ENCODE results near the gene NUMA1.

The NUMA1 gene

GRCh38 chr11:72091292-72091691 lies 10.9 kb upstream of the NUMA1 start:
- no peak overlapping the region for H3K4me3 ChIP-seq (replicated peaks; ENCODE audit: low read depth, low read length)
- peak; percentile 81 for TF ChIP-seq CTCF (IDR thresholded peaks at IDR 0.05; ENCODE audit: low read depth, low read length, missing control alignments)
- no peak for DNase-seq (ENCODE audit: extremely low read depth, low read depth)

GRCh38 chr11:72088076-72088808 lies 7.9 kb upstream of the NUMA1 start:
- no peak for TF ChIP-seq CTCF (IDR thresholded peaks at IDR 0.05; ENCODE audit: low read depth, low read length, missing control alignments)
- DNase-seq (ENCODE audit: extremely low read depth, low read depth), result no peak
- no peak overlapping the region for H3K4me3 ChIP-seq (replicated peaks; ENCODE audit: low read depth, low read length)

GRCh38 chr11:72085621-72086351 lies 5.4 kb upstream of the NUMA1 start:
- DNase-seq (ENCODE audit: extremely low read depth, low read depth), result no peak
- H3K4me3 ChIP-seq (replicated peaks; ENCODE audit: low read depth, low read length), result no peak overlapping the region
- TF ChIP-seq CTCF (IDR thresholded peaks at IDR 0.05; ENCODE audit: low read depth, low read length, missing control alignments), result no peak

- no peak overlapping the region for H3K4me3 ChIP-seq (replicated peaks; ENCODE audit: low read depth, low read length)
- DNase-seq (ENCODE audit: extremely low read depth, low read depth), result no peak
- TF ChIP-seq CTCF (IDR thresholded peaks at IDR 0.05; ENCODE audit: low read depth, low read length, missing control alignments), result no peak
Measured at GRCh38 chr11:72084965-72085364, 4.6 kb upstream of the NUMA1 start.

GRCh38 chr11:72084076-72084475 lies 3.7 kb upstream of the NUMA1 start:
- no peak for DNase-seq (ENCODE audit: extremely low read depth, low read depth)
- TF ChIP-seq CTCF (IDR thresholded peaks at IDR 0.05; ENCODE audit: low read depth, low read length, missing control alignments), result no peak

GRCh38 chr11:72083414-72083813 lies 3.1 kb upstream of the NUMA1 start:
- H3K4me3 ChIP-seq (replicated peaks; ENCODE audit: low read depth, low read length), result no peak overlapping the region
- DNase-seq (ENCODE audit: extremely low read depth, low read depth), result no peak
- TF ChIP-seq CTCF (IDR thresholded peaks at IDR 0.05; ENCODE audit: low read depth, low read length, missing control alignments), result no peak

More at GRCh38 chr11:72084076-72084475, 3.7 kb upstream of the NUMA1 start:
- no peak overlapping the region for H3K4me3 ChIP-seq (replicated peaks; ENCODE audit: low read depth, low read length)

Data from HFF-Myc (cell line).